Measurements from ENCODE around the gene MINDY4B. TPM values are rescaled to one million over a fixed set of nuclear protein-coding genes. Genes with fewer than 3 reads are reported as not detected.

MINDY4B gene
- total RNA-seq (2022; extraction: Qiagen RNA extraction): not detected in 5 replicates

DNA sequence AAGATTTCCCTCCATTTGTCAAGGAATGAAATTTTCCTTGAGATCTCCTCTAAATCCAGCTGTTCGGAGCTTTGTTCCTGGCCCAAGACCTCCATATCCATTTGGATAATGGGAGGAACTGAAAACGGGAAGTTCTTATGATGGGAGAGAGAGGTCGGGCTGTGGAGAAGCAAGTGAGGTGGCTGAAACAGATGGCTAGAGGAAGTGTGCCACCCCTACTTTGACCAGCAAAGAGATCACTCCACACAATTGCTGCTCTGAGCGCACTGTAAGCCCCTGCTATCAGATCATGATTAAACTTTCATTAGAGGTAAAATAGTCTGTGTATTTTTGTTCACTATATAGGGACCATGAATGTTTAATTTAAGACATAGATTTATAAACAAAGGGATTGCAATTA is at the start of gene MINDY4B:
Gene MINDY4B (minus strand): TSS at position 101 of the 400 bp plus-strand sequence. CDS start 0 bp downstream, at position 101.

Other genes with a start within 250 kb of the MINDY4B start
- 0.18 TPM in 1 of 5 replicates, not detected in the others for gene ERICH6, start 201.5 kb downstream of the MINDY4B start, total RNA-seq (2022; extraction: Qiagen RNA extraction)
- 14.4 to 19.8 TPM (median 18.0 TPM) in 5 replicates for gene SIAH2, start 142.3 kb downstream of the MINDY4B start, total RNA-seq (2022; extraction: Qiagen RNA extraction)
- not detected in 5 replicates for gene CLRN1, start 67.3 kb upstream of the MINDY4B start, total RNA-seq (2022; extraction: Qiagen RNA extraction)
- gene MED12L, start 180.2 kb upstream of the MINDY4B start, total RNA-seq (2022; extraction: Qiagen RNA extraction): 0.18 to 0.67 TPM (median 0.39 TPM) in 5 replicates

All from A549 treated with CORT108297 at 1 μM for 4 hours (cell line).